ENCODE results near the gene TMEM37. TPM values are rescaled to one million over a fixed set of nuclear protein-coding genes. Genes with fewer than 3 reads are reported as not detected.

The TMEM37 gene
- total and polyA plus RNA-seq, 9 of the 15 experiments (the other 6 are each of a cell fraction or from before 2014, with no cell fraction given): 0.03 to 0.64 (median 0.31) TPM; not detected in 1

DNA sequence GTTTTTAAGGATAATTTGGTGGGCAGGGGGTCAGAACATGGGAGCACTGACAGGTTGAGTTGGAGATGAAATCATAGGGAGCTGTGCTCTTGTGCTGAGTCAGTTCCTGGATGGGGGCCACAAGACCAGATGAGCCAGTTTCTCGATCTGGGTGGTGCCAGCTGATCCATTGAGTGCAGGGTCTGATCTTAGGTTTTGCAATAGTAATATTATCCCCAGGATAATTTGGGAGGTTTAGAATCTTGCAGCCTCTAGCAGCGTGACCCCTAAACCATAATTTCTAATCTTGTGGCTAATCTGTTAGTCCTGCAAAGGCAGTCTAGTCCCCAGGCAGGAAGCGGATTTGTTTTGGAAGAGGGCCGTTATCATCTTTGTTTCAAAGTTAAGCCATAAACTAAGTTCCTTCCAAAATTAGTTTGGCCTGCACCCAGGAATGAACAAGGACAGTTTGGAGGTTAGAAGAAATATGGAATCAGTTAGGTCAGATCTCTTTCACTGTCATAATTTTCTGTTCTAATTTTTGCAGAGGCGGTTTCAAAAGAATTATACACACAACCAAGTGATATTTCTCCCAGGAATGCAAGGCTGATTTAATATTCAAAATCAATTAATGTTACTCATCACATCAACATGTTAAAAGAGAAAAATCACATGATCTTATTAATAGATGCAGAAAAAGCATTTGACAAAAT is 41.9 kb upstream of the TMEM37 start (continued):
- TF ChIP-seq KDM2B (CRISPR knock-in tag; IDR thresholded peaks at IDR 0.05) (no peak), CHD2 (IDR thresholded peaks at IDR 0.05; ENCODE audit: low read depth, low read length) (no peak), MED1 (CRISPR knock-in tag; IDR thresholded peaks at IDR 0.05; ENCODE audit: borderline replicate concordance) (no peak), SMAD3 (CRISPR knock-in tag; conservative IDR thresholded peaks at IDR 0.05) (no peak), NCOA2 (IDR thresholded peaks at IDR 0.05; ENCODE audit: partially characterized antibody in 2 of 2) (no peak), KLF16 (IDR thresholded peaks at IDR 0.05) (no peak), CEBPB (tag; IDR thresholded peaks at IDR 0.05) (no peak), ZNF174 (CRISPR knock-in tag; IDR thresholded peaks at IDR 0.05) (no peak), HLTF (IDR thresholded peaks at IDR 0.05) (no peak), ETV5 (CRISPR knock-in tag; IDR thresholded peaks at IDR 0.05; ENCODE audit: low read depth) (0 out of 2 replicates have a peak, but pooled peaks have one; percentile 22), SP1 (CRISPR knock-in tag; IDR thresholded peaks at IDR 0.05) (no peak), HNRNPUL1 (IDR thresholded peaks at IDR 0.05; ENCODE audit: low read length) (no peak), FOXK2 (conservative IDR thresholded peaks at IDR 0.05 in 1 of 2, IDR thresholded peaks at IDR 0.05 in 1 of 2; ENCODE audit: low read depth in 2 of 2) (no peak), CBX3 (IDR thresholded peaks at IDR 0.05; ENCODE audit: borderline replicate concordance in 1 of 2, low read length in 2 of 2) (no peak), ZNF232 (CRISPR knock-in tag; IDR thresholded peaks at IDR 0.05) (no peak), SLC30A9 (CRISPR knock-in tag; IDR thresholded peaks at IDR 0.05) (no peak)
- TF ChIP-seq, protein P1, sequence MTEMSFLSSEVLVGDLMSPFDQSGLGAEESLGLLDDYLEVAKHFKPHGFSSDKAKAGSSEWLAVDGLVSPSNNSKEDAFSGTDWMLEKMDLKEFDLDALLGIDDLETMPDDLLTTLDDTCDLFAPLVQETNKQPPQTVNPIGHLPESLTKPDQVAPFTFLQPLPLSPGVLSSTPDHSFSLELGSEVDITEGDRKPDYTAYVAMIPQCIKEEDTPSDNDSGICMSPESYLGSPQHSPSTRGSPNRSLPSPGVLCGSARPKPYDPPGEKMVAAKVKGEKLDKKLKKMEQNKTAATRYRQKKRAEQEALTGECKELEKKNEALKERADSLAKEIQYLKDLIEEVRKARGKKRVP (CRISPR knock-in tag; IDR thresholded peaks at IDR 0.05): no peak
- TF ChIP-seq, protein P2, sequence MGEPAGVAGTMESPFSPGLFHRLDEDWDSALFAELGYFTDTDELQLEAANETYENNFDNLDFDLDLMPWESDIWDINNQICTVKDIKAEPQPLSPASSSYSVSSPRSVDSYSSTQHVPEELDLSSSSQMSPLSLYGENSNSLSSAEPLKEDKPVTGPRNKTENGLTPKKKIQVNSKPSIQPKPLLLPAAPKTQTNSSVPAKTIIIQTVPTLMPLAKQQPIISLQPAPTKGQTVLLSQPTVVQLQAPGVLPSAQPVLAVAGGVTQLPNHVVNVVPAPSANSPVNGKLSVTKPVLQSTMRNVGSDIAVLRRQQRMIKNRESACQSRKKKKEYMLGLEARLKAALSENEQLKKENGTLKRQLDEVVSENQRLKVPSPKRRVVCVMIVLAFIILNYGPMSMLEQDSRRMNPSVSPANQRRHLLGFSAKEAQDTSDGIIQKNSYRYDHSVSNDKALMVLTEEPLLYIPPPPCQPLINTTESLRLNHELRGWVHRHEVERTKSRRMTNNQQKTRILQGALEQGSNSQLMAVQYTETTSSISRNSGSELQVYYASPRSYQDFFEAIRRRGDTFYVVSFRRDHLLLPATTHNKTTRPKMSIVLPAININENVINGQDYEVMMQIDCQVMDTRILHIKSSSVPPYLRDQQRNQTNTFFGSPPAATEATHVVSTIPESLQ (CRISPR knock-in tag; IDR thresholded peaks at IDR 0.05): no peak
- TF ChIP-seq, protein P3, sequence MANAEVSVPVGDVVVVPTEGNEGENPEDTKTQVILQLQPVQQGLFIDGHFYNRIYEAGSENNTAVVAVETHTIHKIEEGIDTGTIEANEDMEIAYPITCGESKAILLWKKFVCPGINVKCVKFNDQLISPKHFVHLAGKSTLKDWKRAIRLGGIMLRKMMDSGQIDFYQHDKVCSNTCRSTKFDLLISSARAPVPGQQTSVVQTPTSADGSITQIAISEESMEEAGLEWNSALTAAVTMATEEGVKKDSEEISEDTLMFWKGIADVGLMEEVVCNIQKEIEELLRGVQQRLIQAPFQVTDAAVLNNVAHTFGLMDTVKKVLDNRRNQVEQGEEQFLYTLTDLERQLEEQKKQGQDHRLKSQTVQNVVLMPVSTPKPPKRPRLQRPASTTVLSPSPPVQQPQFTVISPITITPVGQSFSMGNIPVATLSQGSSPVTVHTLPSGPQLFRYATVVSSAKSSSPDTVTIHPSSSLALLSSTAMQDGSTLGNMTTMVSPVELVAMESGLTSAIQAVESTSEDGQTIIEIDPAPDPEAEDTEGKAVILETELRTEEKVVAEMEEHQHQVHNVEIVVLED (CRISPR knock-in tag; IDR thresholded peaks at IDR 0.05): no peak
- TF ChIP-seq, protein P4, sequence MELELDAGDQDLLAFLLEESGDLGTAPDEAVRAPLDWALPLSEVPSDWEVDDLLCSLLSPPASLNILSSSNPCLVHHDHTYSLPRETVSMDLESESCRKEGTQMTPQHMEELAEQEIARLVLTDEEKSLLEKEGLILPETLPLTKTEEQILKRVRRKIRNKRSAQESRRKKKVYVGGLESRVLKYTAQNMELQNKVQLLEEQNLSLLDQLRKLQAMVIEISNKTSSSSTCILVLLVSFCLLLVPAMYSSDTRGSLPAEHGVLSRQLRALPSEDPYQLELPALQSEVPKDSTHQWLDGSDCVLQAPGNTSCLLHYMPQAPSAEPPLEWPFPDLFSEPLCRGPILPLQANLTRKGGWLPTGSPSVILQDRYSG (tag; conservative IDR thresholded peaks at IDR 0.05; ENCODE audit: low read depth): no peak
- TF ChIP-seq, protein P5, sequence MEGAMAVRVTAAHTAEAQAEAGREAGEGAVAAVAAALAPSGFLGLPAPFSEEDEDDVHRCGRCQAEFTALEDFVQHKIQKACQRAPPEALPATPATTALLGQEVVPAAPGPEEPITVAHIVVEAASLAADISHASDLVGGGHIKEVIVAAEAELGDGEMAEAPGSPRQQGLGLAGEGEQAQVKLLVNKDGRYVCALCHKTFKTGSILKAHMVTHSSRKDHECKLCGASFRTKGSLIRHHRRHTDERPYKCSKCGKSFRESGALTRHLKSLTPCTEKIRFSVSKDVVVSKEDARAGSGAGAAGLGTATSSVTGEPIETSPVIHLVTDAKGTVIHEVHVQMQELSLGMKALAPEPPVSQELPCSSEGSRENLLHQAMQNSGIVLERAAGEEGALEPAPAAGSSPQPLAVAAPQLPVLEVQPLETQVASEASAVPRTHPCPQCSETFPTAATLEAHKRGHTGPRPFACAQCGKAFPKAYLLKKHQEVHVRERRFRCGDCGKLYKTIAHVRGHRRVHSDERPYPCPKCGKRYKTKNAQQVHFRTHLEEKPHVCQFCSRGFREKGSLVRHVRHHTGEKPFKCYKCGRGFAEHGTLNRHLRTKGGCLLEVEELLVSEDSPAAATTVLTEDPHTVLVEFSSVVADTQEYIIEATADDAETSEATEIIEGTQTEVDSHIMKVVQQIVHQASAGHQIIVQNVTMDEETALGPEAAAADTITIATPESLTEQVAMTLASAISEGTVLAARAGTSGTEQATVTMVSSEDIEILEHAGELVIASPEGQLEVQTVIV (CRISPR knock-in tag; IDR thresholded peaks at IDR 0.05; ENCODE audit: borderline replicate concordance): no peak

Measured in K562 (cell line).